ENCODE results near the gene MAML2. TPM values are rescaled to one million over a fixed set of nuclear protein-coding genes. Genes with fewer than 3 reads are reported as not detected.

The MAML2 gene
- total and polyA plus RNA-seq, 2 of the 13 experiments (the other 11 are each of a cell fraction or from before 2014, with no cell fraction given): 2.3 to 25.9 TPM

GRCh38 chr11:96207459-96208449 is 135.2 kb downstream of the MAML2 start (continued):
- TF ChIP-seq HMGXB4 (CRISPR knock-in tag; IDR thresholded peaks at IDR 0.05; ENCODE audit: borderline replicate concordance in 1 of 2, low read depth in 1 of 2): no peak; a peak in 1 of 4 replicates
- no peak for TF ChIP-seq ZNF7 (CRISPR knock-in tag; IDR thresholded peaks at IDR 0.05)
- no peak for TF ChIP-seq ZNF556 (CRISPR knock-in tag; IDR thresholded peaks at IDR 0.05; ENCODE audit: borderline replicate concordance)
- peak; percentile 95 for TF ChIP-seq ZNF362 (CRISPR knock-in tag; IDR thresholded peaks at IDR 0.05; ENCODE audit: borderline replicate concordance)
- no peak for TF ChIP-seq ZNF230 (CRISPR knock-in tag; IDR thresholded peaks at IDR 0.05)
- 0 out of 2 replicates have a peak, but pooled peaks have one; percentile 38 for TF ChIP-seq ZMAT3 (CRISPR knock-in tag; conservative IDR thresholded peaks at IDR 0.05)
- 0 out of 2 replicates have a peak, but pooled peaks have one; percentile 32 for TF ChIP-seq ZNF331 (CRISPR knock-in tag; IDR thresholded peaks at IDR 0.05)
- peak; percentile 38; the same call in 1 of the 2 replicates for TF ChIP-seq RARA (CRISPR knock-in tag; IDR thresholded peaks at IDR 0.05)
- TF ChIP-seq FOXP4 (CRISPR knock-in tag; IDR thresholded peaks at IDR 0.05): peak; percentile 87
- TF ChIP-seq FOXA3 (CRISPR knock-in tag; IDR thresholded peaks at IDR 0.05): peak; percentile 80
- peak; percentile 77 for TF ChIP-seq POGZ (CRISPR knock-in tag; IDR thresholded peaks at IDR 0.05)
- TF ChIP-seq ZNF34 (CRISPR knock-in tag; IDR thresholded peaks at IDR 0.05; ENCODE audit: borderline replicate concordance): 0 out of 2 replicates have a peak, but pooled peaks have one; percentile 36
- TF ChIP-seq KMT2B (CRISPR knock-in tag; IDR thresholded peaks at IDR 0.05): 0 out of 2 replicates have a peak, but pooled peaks have one; percentile 44
- no peak for TF ChIP-seq JUND (CRISPR knock-in tag; IDR thresholded peaks at IDR 0.05)
- TF ChIP-seq HNF1B (CRISPR knock-in tag; IDR thresholded peaks at IDR 0.05): 0 out of 2 replicates have a peak, but pooled peaks have one; percentile 21
- TF ChIP-seq RFXANK (CRISPR knock-in tag; IDR thresholded peaks at IDR 0.05): 0 out of 2 replicates have a peak, but pooled peaks have one; percentile 30
- peak; percentile 97; the same call in 1 of the 2 replicates for TF ChIP-seq ZBTB20 (CRISPR knock-in tag; IDR thresholded peaks at IDR 0.05; ENCODE audit: borderline replicate concordance, low read depth)
- 0 out of 2 replicates have a peak, but pooled peaks have one; percentile 21 for TF ChIP-seq HMG20B (CRISPR knock-in tag; conservative IDR thresholded peaks at IDR 0.05)
- peak; percentile 20; the same call in 1 of the 2 replicates for TF ChIP-seq MLX (CRISPR knock-in tag; IDR thresholded peaks at IDR 0.05)
- no peak for TF ChIP-seq NFRKB (IDR thresholded peaks at IDR 0.05)
- 0 out of 2 replicates have a peak, but pooled peaks have one; percentile 49 for TF ChIP-seq MEF2D (CRISPR knock-in tag; IDR thresholded peaks at IDR 0.05)
